ENCODE results near the gene EPHB6.

EPHB6 gene, protein sequence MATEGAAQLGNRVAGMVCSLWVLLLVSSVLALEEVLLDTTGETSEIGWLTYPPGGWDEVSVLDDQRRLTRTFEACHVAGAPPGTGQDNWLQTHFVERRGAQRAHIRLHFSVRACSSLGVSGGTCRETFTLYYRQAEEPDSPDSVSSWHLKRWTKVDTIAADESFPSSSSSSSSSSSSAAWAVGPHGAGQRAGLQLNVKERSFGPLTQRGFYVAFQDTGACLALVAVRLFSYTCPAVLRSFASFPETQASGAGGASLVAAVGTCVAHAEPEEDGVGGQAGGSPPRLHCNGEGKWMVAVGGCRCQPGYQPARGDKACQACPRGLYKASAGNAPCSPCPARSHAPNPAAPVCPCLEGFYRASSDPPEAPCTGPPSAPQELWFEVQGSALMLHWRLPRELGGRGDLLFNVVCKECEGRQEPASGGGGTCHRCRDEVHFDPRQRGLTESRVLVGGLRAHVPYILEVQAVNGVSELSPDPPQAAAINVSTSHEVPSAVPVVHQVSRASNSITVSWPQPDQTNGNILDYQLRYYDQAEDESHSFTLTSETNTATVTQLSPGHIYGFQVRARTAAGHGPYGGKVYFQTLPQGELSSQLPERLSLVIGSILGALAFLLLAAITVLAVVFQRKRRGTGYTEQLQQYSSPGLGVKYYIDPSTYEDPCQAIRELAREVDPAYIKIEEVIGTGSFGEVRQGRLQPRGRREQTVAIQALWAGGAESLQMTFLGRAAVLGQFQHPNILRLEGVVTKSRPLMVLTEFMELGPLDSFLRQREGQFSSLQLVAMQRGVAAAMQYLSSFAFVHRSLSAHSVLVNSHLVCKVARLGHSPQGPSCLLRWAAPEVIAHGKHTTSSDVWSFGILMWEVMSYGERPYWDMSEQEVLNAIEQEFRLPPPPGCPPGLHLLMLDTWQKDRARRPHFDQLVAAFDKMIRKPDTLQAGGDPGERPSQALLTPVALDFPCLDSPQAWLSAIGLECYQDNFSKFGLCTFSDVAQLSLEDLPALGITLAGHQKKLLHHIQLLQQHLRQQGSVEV

DNA sequence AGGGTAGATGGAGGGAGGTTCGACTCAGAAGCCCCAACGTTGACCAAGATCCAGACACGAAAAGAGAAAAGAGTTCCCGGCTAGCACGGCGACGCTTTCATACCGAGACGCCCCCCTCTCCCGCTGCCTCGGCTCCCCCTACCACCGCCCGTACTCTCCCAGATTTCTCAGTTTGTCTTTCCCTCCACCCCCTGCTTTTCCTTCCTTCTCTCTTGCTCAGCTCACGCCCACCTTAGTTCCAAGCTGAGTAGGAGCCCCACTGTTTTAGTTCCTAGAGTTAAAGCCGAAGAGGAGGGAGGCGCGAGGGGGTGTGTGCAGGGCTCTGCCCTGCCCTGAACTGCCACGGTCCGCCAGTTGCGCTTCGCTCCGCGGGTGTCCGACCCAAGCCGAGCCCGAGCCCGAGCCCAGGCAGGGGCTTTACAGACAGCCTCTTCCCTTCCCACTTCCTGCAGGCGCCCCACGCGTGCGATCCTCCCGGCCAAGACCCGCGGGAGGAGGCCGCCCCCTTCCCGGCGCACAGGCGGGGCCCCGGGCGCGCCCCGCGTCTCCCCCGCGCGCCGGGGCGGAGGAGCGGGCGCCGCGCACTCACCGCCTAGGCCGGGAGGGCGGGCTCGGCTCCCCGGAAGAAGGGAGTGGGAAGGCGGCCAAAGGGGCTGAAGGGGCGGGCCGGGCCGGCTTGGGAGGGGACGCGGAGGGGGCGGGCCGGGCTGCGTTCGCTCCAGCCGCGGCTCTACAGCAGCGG lies at the start of gene EPHB6:
EPHB6 (plus strand) TSS at position 705 of the 742 bp plus-strand sequence. CDS start 8,152 bp downstream, outside the sequence.
- TF ChIP-seq, protein P1, sequence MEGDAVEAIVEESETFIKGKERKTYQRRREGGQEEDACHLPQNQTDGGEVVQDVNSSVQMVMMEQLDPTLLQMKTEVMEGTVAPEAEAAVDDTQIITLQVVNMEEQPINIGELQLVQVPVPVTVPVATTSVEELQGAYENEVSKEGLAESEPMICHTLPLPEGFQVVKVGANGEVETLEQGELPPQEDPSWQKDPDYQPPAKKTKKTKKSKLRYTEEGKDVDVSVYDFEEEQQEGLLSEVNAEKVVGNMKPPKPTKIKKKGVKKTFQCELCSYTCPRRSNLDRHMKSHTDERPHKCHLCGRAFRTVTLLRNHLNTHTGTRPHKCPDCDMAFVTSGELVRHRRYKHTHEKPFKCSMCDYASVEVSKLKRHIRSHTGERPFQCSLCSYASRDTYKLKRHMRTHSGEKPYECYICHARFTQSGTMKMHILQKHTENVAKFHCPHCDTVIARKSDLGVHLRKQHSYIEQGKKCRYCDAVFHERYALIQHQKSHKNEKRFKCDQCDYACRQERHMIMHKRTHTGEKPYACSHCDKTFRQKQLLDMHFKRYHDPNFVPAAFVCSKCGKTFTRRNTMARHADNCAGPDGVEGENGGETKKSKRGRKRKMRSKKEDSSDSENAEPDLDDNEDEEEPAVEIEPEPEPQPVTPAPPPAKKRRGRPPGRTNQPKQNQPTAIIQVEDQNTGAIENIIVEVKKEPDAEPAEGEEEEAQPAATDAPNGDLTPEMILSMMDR (IDR thresholded peaks at IDR 0.05), result no peak

DNA sequence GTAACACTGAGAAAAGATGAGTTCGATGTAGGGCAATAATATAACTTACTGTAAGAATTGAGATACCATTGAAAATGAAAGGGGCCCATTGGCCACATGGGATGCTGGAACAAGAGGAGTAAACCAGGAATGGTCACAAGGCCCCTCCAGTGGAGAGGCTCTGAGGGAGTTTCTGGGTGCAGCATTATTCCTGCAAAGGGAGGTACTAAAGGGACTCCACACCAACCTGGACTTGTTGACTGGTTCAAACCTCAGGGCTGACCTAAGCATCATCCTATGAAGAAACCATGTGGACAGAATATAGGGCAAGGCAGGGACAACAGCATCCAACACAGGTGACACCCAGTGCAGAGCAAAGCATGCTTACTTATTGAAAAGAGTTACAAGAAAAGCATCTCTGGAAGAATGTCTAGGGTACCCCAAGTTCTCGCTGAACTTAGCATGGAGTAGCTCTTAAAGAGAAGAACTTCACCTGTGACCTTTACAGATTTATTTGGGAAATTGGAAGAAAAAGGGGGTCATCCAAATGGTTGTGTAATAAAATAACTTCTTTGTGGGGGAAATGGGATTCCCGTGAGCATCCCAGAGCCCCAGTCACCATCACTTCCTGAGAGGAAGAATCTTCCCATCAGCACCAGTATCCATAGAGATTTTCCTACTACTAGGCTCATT lies 49.4 kb upstream of the EPHB6 start:
- TF ChIP-seq, protein P1 (IDR thresholded peaks at IDR 0.05), result no peak

DNA sequence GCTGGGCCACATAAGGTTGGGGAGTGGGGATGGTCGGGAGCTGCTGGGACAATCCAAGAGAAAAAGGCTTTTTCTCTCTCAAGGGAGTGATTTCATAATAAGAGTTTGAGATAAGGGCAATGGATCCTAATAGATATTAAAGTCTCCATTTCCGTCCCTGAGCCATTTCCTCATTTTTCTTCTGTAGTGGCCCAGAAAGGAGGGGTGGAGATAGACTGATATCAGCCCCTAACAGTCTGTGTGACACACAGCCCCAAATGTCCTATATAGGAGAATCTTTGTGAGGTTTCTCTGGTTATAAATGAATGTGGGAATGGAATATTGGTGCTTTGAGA lies 48.9 kb upstream of the EPHB6 start:
- TF ChIP-seq, protein P1 (IDR thresholded peaks at IDR 0.05), result no peak

DNA sequence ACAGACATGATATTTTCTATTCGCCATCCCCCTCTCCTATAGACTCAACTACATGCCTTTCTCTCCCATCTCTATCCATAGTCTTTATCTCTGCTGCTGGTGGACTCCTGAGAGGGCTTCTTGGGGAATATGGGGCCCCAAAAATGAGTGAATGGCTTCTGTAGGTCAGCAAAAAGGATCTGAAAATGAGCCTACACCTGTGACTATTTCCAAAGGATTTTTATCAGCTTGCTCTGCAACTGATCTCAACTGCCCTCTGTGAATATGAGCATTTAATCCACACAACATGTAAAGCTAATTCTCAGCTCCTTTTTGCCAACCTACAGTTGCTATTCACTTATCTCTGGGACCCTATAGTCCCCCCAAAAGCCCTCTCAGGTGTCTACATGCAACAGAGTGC lies 47.9 kb upstream of the EPHB6 start:
- TF ChIP-seq, protein P1 (IDR thresholded peaks at IDR 0.05), result no peak

DNA sequence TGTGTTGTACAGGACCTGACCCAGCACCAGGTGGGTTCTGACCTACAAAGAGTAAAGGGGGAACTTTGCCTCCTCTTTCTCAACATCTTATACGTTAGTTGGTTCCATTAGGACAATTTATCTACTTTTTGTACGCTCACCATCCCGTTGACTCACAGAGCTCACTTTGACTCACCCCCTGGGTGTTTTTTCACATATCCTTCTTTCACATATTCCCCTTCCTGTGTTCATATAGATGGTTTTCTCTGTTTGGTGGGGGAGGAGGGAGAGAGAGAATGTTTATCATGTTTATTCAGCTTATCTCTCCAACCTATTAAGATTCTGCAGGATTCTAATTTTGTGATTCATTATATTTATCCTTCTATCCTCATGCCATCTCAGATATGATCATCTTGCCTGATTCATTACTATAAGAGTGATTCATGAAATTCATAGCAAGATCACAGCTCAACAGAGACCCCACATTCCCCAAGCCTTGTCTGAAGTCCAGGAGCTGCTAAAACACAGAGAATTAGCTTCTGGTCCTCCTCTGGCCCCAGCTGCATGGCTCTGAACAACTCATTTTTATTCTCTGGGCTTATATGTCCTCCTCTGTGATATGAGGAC lies 46.9 kb upstream of the EPHB6 start:
- TF ChIP-seq, protein P1 (IDR thresholded peaks at IDR 0.05), result no peak

DNA sequence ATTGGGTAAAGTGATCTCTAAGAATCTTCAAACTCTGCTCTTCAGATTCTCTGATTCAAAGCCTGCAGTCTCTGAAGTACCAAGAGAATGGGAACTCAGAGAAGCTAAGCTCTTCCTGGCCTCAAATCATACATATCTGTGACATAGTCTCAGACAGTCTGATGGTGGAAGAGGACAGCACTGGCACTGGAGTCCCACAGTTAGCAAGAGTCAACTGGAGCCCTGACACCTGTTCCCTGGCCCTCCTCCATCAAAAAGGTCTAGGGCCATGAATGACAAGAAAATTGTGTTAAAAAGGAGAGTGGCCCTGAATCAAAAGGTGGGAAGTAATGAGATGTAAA lies 46.4 kb upstream of the EPHB6 start:
- TF ChIP-seq, protein P1 (IDR thresholded peaks at IDR 0.05), result no peak

All from LNCAP (cell line).